ENCODE results near the gene ATF7. TPM values are rescaled to one million over a fixed set of nuclear protein-coding genes. Genes with fewer than 3 reads are reported as not detected.
A peak's percentile ranks its signal among the peaks of the same experiment; 100 is the strongest.

ATF7 gene
- total and polyA plus RNA-seq, 9 of the 15 experiments (the other 6 are each of a cell fraction or from before 2014, with no cell fraction given): 10.6 to 30.4 (median 20.7) TPM

- TF ChIP-seq FOXA3 (CRISPR knock-in tag; conservative IDR thresholded peaks at IDR 0.05 in 1 of 2, IDR thresholded peaks at IDR 0.05 in 1 of 2) (no peak), ATF3 (IDR thresholded peaks at IDR 0.05) (no peak), ATF3 (CRISPR knock-in tag; conservative IDR thresholded peaks at IDR 0.05) (no peak), SOX6 (IDR thresholded peaks at IDR 0.05) (no peak), ZMIZ1 (IDR thresholded peaks at IDR 0.05; ENCODE audit: low read depth in 2 of 2, low read length in 2 of 2) (no peak)
Measured at GRCh38 chr12:53590652-53591051, 35.5 kb downstream of the ATF7 start (continued).

GRCh38 chr12:53589915-53590314 lies 36.3 kb downstream of the ATF7 start:
- 62% methylated on average over 4 of the region's 4 CpGs for WGBS (ENCODE audit: insufficient coverage, low coverage, missing lambda C conversion rate)
- no peak for FAIRE-seq
- TF ChIP-seq C11orf30 (IDR thresholded peaks at IDR 0.05; ENCODE audit: low read depth) (peak; percentile 43; the same call in 1 of the 2 replicates), ZNF668 (CRISPR knock-in tag; IDR thresholded peaks at IDR 0.05) (no peak), SIN3A (IDR thresholded peaks at IDR 0.05; ENCODE audit: borderline replicate concordance in 2 of 2, control insufficient read depth in 1 of 2, low read depth in 2 of 2, low read length in 2 of 2) (no peak), ETS1 (conservative IDR thresholded peaks at IDR 0.05; ENCODE audit: control insufficient read depth, low read depth, low read length) (no peak), EZH2 (IDR thresholded peaks at IDR 0.05; ENCODE audit: borderline replicate concordance, low read depth, low read length) (no peak), RAD21 (CRISPR knock-in tag; conservative IDR thresholded peaks at IDR 0.05 in 1 of 2, IDR thresholded peaks at IDR 0.05 in 1 of 2) (no peak), ZNF316 (IDR thresholded peaks at IDR 0.05) (peak; percentile 62), FOS (IDR thresholded peaks at IDR 0.05; ENCODE audit: extremely low read depth, insufficient read length) (no peak), ZNF57 (CRISPR knock-in tag; IDR thresholded peaks at IDR 0.05) (no peak), ZNF23 (CRISPR knock-in tag; IDR thresholded peaks at IDR 0.05) (no peak)

More at GRCh38 chr12:53589915-53590314, 36.3 kb downstream of the ATF7 start:
- Histone ChIP-seq H3K36me3 (ENCODE audit: control insufficient read depth, insufficient read depth, low read length) (no peaks in the 10 kb centered on the region), H3K9ac (ENCODE audit: insufficient read depth in 1 of 2, low read depth in 2 of 2, low read length in 2 of 2) (no peak overlapping the region), H3K4me3 (no peak overlapping the region), H3K4me1 (replicated peaks in 1 of 2; ENCODE audit: control insufficient read depth in 2 of 2, insufficient read depth in 2 of 2, low read length in 2 of 2) (peaks cover 0 to 7% of the 10 kb centered on the region in 2 experiments; a peak in 2 of 5 replicates), H3K27ac (ENCODE audit: extremely low read depth, low read depth, low read length) (no peak overlapping the region), H3K4me2 (ENCODE audit: insufficient read depth, low read length) (no peak overlapping the region), H3K9me3 (replicated peaks; ENCODE audit: control insufficient read depth, insufficient read depth, low read depth, low read length) (no peaks in the 10 kb centered on the region), H4K20me1 (replicated peaks; ENCODE audit: control insufficient read depth, insufficient read depth, low read length) (no peaks in the 10 kb centered on the region), H3K27me3 (ENCODE audit: control insufficient read depth in 2 of 2, insufficient read depth in 2 of 2, low read length in 2 of 2) (no peaks in the 10 kb centered on the region), H2AFZ (ENCODE audit: low read depth, low read length) (no peak overlapping the region), H3K9me1 (ENCODE audit: control insufficient read depth, insufficient read depth, low read length) (no peaks in the 10 kb centered on the region), H3K79me2 (ENCODE audit: control insufficient read depth, insufficient read depth, low read length) (no peaks in the 10 kb centered on the region; the same call in 2 of the 3 replicates)
- ChIA-PET CTCF (ENCODE audit: low intra/inter-chr PET ratio) (no interaction called here), POLR2A (no interaction called here)
- in situ Hi-C loops (cut with MboI): no loop called here
- no peak for ATAC-seq
- no peak for DNase-seq (ENCODE audit: extremely low read depth in 1 of 4, low spot score in 3 of 4)
- BruUV-seq (replicated peaks): no TSS peak
- intact Hi-C loops (cut with micrococcal nuclease): no loop called here

Measured in K562 (cell line).